Measurements from ENCODE around the gene VRK2.

VRK2 gene

GRCh38 chr2:58055033-58055786 is 8.6 kb downstream of the VRK2 start:
- TF ChIP-seq SIN3A (IDR thresholded peaks at IDR 0.05; ENCODE audit: borderline replicate concordance, insufficient read depth, low read length) (no peak), FOXP2 (optimal IDR thresholded peaks at IDR 0.05; ENCODE audit: borderline replicate concordance, extremely low read depth, extremely low read length, insufficient read depth) (no peak), TAF1 (IDR thresholded peaks at IDR 0.05; ENCODE audit: borderline replicate concordance, insufficient read depth, low read length) (no peak), REST (IDR thresholded peaks at IDR 0.05; ENCODE audit: insufficient read depth in 1 of 2, low read depth in 2 of 2, low read length in 2 of 2) (no peak), POLR2AphosphoS5 (IDR thresholded peaks at IDR 0.05; ENCODE audit: low read depth, low read length) (no peak)

GRCh38 chr2:58056192-58056916 is 9.7 kb downstream of the VRK2 start:
- TF ChIP-seq REST (IDR thresholded peaks at IDR 0.05; ENCODE audit: insufficient read depth in 1 of 2, low read depth in 2 of 2, low read length in 2 of 2) (no peak), POLR2AphosphoS5 (IDR thresholded peaks at IDR 0.05; ENCODE audit: low read depth, low read length) (no peak), TAF1 (IDR thresholded peaks at IDR 0.05; ENCODE audit: borderline replicate concordance, insufficient read depth, low read length) (no peak), FOXP2 (optimal IDR thresholded peaks at IDR 0.05; ENCODE audit: borderline replicate concordance, extremely low read depth, extremely low read length, insufficient read depth) (no peak), SIN3A (IDR thresholded peaks at IDR 0.05; ENCODE audit: borderline replicate concordance, insufficient read depth, low read length) (no peak)

- TF ChIP-seq FOXP2 (optimal IDR thresholded peaks at IDR 0.05; ENCODE audit: borderline replicate concordance, extremely low read depth, extremely low read length, insufficient read depth), result no peak
- no peak for TF ChIP-seq POLR2AphosphoS5 (IDR thresholded peaks at IDR 0.05; ENCODE audit: low read depth, low read length)
- TF ChIP-seq SIN3A (IDR thresholded peaks at IDR 0.05; ENCODE audit: borderline replicate concordance, insufficient read depth, low read length), result no peak
- TF ChIP-seq TAF1 (IDR thresholded peaks at IDR 0.05; ENCODE audit: borderline replicate concordance, insufficient read depth, low read length), result no peak
- no peak for TF ChIP-seq REST (IDR thresholded peaks at IDR 0.05; ENCODE audit: insufficient read depth in 1 of 2, low read depth in 2 of 2, low read length in 2 of 2)
Measured at GRCh38 chr2:58057707-58058530, 11.3 kb downstream of the VRK2 start.

- no peak for TF ChIP-seq FOXP2 (optimal IDR thresholded peaks at IDR 0.05; ENCODE audit: borderline replicate concordance, extremely low read depth, extremely low read length, insufficient read depth)
- TF ChIP-seq REST (IDR thresholded peaks at IDR 0.05; ENCODE audit: insufficient read depth in 1 of 2, low read depth in 2 of 2, low read length in 2 of 2), result no peak
- TF ChIP-seq SIN3A (IDR thresholded peaks at IDR 0.05; ENCODE audit: borderline replicate concordance, insufficient read depth, low read length), result no peak
Measured at GRCh38 chr2:58063641-58064040, 17.0 kb downstream of the VRK2 start.

All from PFSK-1 (cell line).